Keratinocyte (primary cell): Measurements from ENCODE around the gene CD44. TPM values are rescaled to one million over a fixed set of nuclear protein-coding genes. Genes with fewer than 3 reads are reported as not detected.

ENCODE experiments used
- DNase-seq: peaks from one replicate; pipeline ENCODE4 v3.0.0-alpha.2; 2011; ENCODE audit warnings: low read depth, missing footprints, low spot score
- FAIRE-seq: peaks from 2 replicates; lab custom pipeline; 2011; peaks lifted over from hg19 to GRCh38; lab: Jason Lieb, UNC
- H2AFZ ChIP-seq: 2 replicates; pipeline ENCODE4 v1.6.0; 2012; ENCODE audit warnings: low read length, control low read depth, inconsistent platforms; ENCODE audit not compliant: control insufficient read depth
- H3K27ac ChIP-seq: 2 replicates; pipeline ENCODE4 v1.5.1; 2011; ENCODE audit warnings: low read length; ENCODE audit not compliant: control insufficient read depth, insufficient read depth
- H3K27me3 ChIP-seq: 3 replicates; pipeline ENCODE4 v1.6.0; 2011; ENCODE audit warnings: low read length; ENCODE audit not compliant: control insufficient read depth, insufficient read depth; ENCODE audit errors: extremely low read depth
- H3K36me3 ChIP-seq, 2 experiments: 2 replicates in 1 of 2; 3 replicates in 1 of 2; pipeline ENCODE4 v1.5.1; 2011; ENCODE audit warnings: low read length in 2 of 2, mild to moderate bottlenecking in 1 of 2; ENCODE audit not compliant: control insufficient read depth in 2 of 2, insufficient read depth in 2 of 2; ENCODE audit errors: extremely low read depth in 1 of 2
- H3K4me1 ChIP-seq: 3 replicates; pipeline ENCODE4 v1.5.1; 2011; ENCODE audit warnings: low read length; ENCODE audit not compliant: control insufficient read depth, insufficient read depth; ENCODE audit errors: extremely low read depth
- H3K4me2 ChIP-seq: 3 replicates; pipeline ENCODE4 v1.6.0; 2011; ENCODE audit warnings: low read depth, low read length; ENCODE audit not compliant: control insufficient read depth, insufficient read depth; ENCODE audit errors: extremely low read depth
- H3K4me3 ChIP-seq, 3 experiments: fragments of 200-600 bp in 1 of 3; sonication (generic) in 1 of 3; 2 replicates in 2 of 3; 3 replicates in 1 of 3; pipeline ENCODE4 v1.5.1; 2011 to 2016; ENCODE audit warnings: low read length in 3 of 3, mild to moderate bottlenecking in 3 of 3, control low read depth in 2 of 3, inconsistent platforms in 1 of 3, low read depth in 1 of 3, mixed read lengths in 1 of 3, mixed run types in 1 of 3, moderate library complexity in 1 of 3; ENCODE audit not compliant: control insufficient read depth in 2 of 3, insufficient read depth in 2 of 3; ENCODE audit errors: extremely low read depth in 1 of 3
- H3K79me2 ChIP-seq: 2 replicates; pipeline ENCODE4 v1.6.0; 2012; ENCODE audit warnings: low read length; ENCODE audit not compliant: control insufficient read depth, insufficient read depth
- H3K9ac ChIP-seq: 3 replicates; pipeline ENCODE4 v1.6.0; 2011; ENCODE audit warnings: low read length; ENCODE audit not compliant: control insufficient read depth, insufficient read depth; ENCODE audit errors: extremely low read depth
- H3K9me1 ChIP-seq: 3 replicates; pipeline ENCODE4 v1.6.0; 2011; ENCODE audit warnings: low read length; ENCODE audit not compliant: control insufficient read depth, insufficient read depth; ENCODE audit errors: extremely low read depth
- H3K9me3 ChIP-seq: 2 replicates; pipeline ENCODE4 v1.5.1; 2012; ENCODE audit warnings: low read depth, low read length; ENCODE audit not compliant: control insufficient read depth
- H4K20me1 ChIP-seq: 3 replicates; pipeline ENCODE4 v1.6.0; 2011; ENCODE audit warnings: low read length; ENCODE audit not compliant: control insufficient read depth, insufficient read depth; ENCODE audit errors: extremely low read depth
- EZH2 ChIP-seq: IDR thresholded peaks from one replicate; pipeline ENCODE4 v1.6.1; 2012; ENCODE audit warnings: inconsistent platforms, mild to moderate bottlenecking, low read length, moderate library complexity
- dilution Hi-C: fragments of 300-500 bp; cut with MboI; formaldehyde crosslinking; loops from one replicate; pipeline ENCODE4 v1.7.0; 2020; ENCODE audit warnings: low sequenced_read_pairs; ENCODE audit not compliant: extremely low pct_ligation_motif_present
- polyA plus RNA-seq, 5 experiments: library from polyadenylated mRNA; depleted of rRNA in 3 of 5; stranded (reverse) in 3 of 5; stranded (forward) in 1 of 5; unstranded in 1 of 5; fragments of >200 nt; gene quantifications; 1 replicate in 1 of 5; 2 replicates in 3 of 5; 3 replicates in 1 of 5; pipeline versions ENCODE4 v1.2.1 to v1.2.3, GENCODE V29; 2011 to 2012; ENCODE audit warnings: missing spikeins in 2 of 5, low read depth in 1 of 5, low replicate concordance in 1 of 5
- TF ChIP-seq, protein P1 (sequence below), 3 experiments: IDR thresholded peaks in 1 of 3; conservative IDR thresholded peaks in 1 of 3; optimal IDR thresholded peaks in 1 of 3; 2 replicates in 2 of 3; 3 replicates in 1 of 3; pipeline versions ENCODE3 to v1.5.1; 2011; ENCODE audit warnings: low read length in 3 of 3, mild to moderate bottlenecking in 3 of 3, moderate library complexity in 2 of 3, control low read depth in 1 of 3, inconsistent platforms in 1 of 3; ENCODE audit not compliant: insufficient read depth in 2 of 3; ENCODE audit errors: extremely low read depth in 1 of 3

CD44 gene
- polyA plus RNA-seq, 1 donor (not counting 4 experiments of a cell fraction or from before 2014, with no cell fraction given): 2,038 TPM

DNA sequence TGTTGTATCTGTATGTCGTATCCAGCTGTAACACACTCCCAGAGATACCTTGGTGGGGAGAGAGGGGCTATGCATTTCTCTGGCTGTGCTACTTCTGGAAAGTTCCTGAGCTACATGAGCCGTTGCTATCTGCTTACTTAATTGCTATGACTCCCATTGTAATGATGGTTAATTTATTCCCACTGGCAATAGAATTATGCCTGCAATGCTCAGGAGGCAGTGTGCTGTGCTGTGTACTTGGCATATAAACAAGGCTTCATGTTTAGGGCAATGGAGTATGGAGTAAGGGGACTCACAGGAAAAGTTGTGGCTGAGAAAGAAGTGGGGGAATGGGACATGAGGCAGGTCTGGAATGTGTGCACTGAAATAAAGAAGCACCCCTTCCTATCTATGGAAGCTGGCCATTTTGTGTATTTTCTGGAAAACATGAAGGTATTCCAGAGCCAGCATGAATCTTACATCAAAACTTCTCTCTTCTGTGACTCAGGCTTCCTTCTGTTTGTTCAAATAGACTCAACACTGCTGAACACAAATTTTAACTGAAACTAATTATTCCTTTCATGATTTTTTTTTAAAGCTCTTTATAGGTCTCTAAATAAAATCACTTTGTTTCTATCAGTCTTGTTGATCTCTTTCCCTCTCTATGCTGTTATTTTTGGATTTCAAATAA lies 40.6 kb downstream of the CD44 start:
- Histone ChIP-seq H3K79me2 (peaks cover 87% of the 10 kb centered on the region), H4K20me1 (peaks cover 16% of the 10 kb centered on the region), H3K27me3 (no peaks in the 10 kb centered on the region), H3K4me1 (peaks cover 29% of the 10 kb centered on the region), H3K36me3 (peaks cover 36 to 60% of the 10 kb centered on the region in 2 experiments), H3K4me3 (no peak overlapping the region), H3K9me3 (no peaks in the 10 kb centered on the region), H3K9me1 (no peaks in the 10 kb centered on the region), H3K4me2 (no peak overlapping the region), H3K9ac (no peak overlapping the region), H3K27ac (peak overlapping the region; percentile 35), H2AFZ (no peak overlapping the region)
- dilution Hi-C loops: no loop called here
- no peak for FAIRE-seq
- TF ChIP-seq, protein P1, sequence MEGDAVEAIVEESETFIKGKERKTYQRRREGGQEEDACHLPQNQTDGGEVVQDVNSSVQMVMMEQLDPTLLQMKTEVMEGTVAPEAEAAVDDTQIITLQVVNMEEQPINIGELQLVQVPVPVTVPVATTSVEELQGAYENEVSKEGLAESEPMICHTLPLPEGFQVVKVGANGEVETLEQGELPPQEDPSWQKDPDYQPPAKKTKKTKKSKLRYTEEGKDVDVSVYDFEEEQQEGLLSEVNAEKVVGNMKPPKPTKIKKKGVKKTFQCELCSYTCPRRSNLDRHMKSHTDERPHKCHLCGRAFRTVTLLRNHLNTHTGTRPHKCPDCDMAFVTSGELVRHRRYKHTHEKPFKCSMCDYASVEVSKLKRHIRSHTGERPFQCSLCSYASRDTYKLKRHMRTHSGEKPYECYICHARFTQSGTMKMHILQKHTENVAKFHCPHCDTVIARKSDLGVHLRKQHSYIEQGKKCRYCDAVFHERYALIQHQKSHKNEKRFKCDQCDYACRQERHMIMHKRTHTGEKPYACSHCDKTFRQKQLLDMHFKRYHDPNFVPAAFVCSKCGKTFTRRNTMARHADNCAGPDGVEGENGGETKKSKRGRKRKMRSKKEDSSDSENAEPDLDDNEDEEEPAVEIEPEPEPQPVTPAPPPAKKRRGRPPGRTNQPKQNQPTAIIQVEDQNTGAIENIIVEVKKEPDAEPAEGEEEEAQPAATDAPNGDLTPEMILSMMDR (optimal IDR thresholded peaks at IDR 0.05 in 1 of 3, IDR thresholded peaks at IDR 0.05 in 1 of 3, conservative IDR thresholded peaks at IDR 0.05 in 1 of 3; ENCODE audit: extremely low read depth in 1 of 3, insufficient read depth in 2 of 3, low read length in 3 of 3): no peak
- no peak for TF ChIP-seq EZH2
- DNase-seq: no peak

DNA sequence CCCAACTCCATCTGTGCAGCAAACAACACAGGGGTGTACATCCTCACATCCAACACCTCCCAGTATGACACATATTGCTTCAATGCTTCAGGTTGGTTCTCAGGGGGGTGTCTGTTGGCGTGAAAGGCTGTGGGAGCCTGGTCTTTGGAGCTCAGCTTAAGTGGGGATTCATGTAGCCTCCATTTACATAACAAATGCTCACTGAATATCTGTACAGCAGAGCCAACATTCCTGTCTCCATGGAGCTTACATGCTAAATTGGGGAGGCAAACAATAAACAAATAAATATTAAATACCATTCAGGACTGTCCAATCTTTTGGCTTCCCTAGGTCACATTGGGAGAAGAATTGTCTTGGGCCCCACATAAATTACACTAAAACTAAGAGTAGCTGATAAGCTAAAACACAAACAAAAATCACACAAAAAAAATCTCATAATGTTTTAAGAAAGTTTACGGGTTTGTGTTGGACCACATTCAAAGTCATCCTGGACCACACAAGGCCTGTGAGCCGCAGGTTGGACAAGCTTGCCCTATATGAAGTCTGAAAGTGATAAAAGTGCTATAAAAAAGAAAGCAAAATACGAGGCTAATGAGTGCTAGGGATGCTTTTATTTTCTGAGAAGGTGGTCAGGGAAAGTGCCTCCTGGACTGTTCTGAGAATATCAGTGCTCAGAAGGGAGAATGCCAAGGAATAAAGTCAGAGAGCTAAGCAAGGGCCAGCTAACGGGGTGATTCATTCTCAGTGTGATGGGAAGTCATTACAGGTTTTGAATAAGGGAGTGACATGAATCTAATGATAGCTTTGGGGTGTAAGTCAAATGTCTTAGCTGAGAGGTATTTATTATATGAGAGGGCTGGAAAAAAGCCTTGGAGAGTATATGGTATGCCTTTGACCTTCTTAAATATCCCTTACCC lies 41.6 kb downstream of the CD44 start:
- H3K9me3 ChIP-seq: no peaks in the 10 kb centered on the region
- H3K4me2 ChIP-seq: no peak overlapping the region
- H3K9me1 ChIP-seq: no peaks in the 10 kb centered on the region
- dilution Hi-C loops: no loop called here
- no peaks in the 10 kb centered on the region for H3K27me3 ChIP-seq
- no peak overlapping the region for H3K4me3 ChIP-seq
- peaks cover 16% of the 10 kb centered on the region for H4K20me1 ChIP-seq
- H3K9ac ChIP-seq: no peak overlapping the region
- peaks cover 26% of the 10 kb centered on the region for H3K4me1 ChIP-seq
- TF ChIP-seq, protein P1 (optimal IDR thresholded peaks at IDR 0.05 in 1 of 3, IDR thresholded peaks at IDR 0.05 in 1 of 3, conservative IDR thresholded peaks at IDR 0.05 in 1 of 3; ENCODE audit: extremely low read depth in 1 of 3, insufficient read depth in 2 of 3, low read length in 3 of 3): no peak
- no peak for TF ChIP-seq EZH2
- H3K79me2 ChIP-seq: peaks cover 87% of the 10 kb centered on the region
- peaks cover 40 to 62% of the 10 kb centered on the region in 2 experiments for H3K36me3 ChIP-seq
- no peak overlapping the region for H2AFZ ChIP-seq
- no peak for DNase-seq
- peak overlapping the region; percentile 27 for H3K27ac ChIP-seq
- no peak for FAIRE-seq
